Measurements from ENCODE around the gene BTBD10.

BTBD10 gene

DNA sequence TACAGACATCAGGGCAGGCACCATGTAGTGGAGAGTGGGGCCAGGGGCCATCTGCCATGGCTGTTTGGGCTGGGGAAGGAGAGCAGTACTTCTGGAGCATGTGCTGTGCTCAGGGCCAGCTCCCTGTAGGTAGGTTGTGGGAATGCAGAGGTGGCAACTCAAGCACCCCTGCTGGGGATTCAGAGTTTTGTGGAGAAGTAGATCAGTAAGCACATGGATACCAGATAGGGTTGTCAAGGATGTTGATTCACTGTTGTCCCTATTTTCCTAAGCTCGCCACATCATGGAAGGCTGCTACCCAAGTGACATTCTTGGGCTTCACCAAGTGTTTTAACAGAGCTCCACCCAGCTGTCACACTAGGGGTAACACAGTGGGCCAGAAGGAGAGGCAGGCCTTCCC lies 118.2 kb downstream of the BTBD10 start:
- Mint-ChIP-seq H3K9me3 (ENCODE audit: low read depth) (no peaks in the 10 kb centered on the region), H3K4me1 (ENCODE audit: low read depth) (peaks cover 48% of the 10 kb centered on the region), H3K4me3 (no peak overlapping the region), H3K27ac (no peak overlapping the region), H3K27me3 (no peaks in the 10 kb centered on the region), H3K36me3 (no peaks in the 10 kb centered on the region)

DNA sequence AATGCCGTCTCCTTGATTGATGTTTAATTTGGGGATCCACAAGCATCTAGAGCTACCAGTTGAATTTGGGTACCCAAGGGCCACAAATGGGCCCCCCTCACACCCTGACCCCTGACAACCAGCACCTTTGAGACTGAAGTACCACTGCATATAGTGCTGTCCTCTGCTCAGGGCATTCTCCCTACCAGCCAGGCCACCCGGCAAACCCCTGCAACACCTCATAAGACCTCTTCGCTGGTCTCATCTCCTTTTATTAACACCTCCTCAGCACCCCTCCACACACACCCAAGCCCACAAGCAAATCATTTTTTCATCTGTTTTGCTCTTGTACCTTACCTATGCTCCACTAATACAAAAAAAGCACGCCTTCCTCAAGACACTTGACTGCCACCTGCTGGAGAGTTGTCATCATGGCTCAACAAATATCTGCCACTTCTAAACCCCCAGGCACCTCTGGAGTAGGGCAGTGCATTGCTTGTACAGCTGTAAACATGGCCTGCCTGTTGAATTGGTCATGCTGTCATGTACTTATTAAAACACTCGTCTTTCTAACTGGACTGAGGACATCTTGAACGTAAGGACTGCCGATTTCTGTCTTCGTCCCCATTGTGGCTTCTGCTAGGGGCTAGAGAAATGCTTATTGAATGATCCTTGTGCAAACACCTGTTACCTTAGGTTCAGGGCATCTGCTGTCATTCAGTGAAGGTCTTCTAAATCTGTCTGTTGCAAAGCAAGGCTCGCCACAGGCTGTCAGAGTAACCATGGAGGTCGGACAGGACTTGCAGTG lies 118.9 kb downstream of the BTBD10 start:
- Mint-ChIP-seq H3K27me3 (no peaks in the 10 kb centered on the region), H3K4me1 (ENCODE audit: low read depth) (peaks cover 51% of the 10 kb centered on the region), H3K4me3 (no peak overlapping the region), H3K9me3 (ENCODE audit: low read depth) (no peaks in the 10 kb centered on the region), H3K27ac (peak overlapping the region; percentile 50), H3K36me3 (no peaks in the 10 kb centered on the region)

- peaks cover 56% of the 10 kb centered on the region for H3K4me1 Mint-ChIP-seq (ENCODE audit: low read depth)
- no peak overlapping the region for H3K27ac Mint-ChIP-seq
- H3K4me3 Mint-ChIP-seq = no peak overlapping the region
- no peaks in the 10 kb centered on the region for H3K36me3 Mint-ChIP-seq
- no peaks in the 10 kb centered on the region for H3K9me3 Mint-ChIP-seq (ENCODE audit: low read depth)
- H3K27me3 Mint-ChIP-seq = no peaks in the 10 kb centered on the region
These were observed 120.0 kb downstream of the BTBD10 start for GRCh38 chr11:13343067-13343466.

- Mint-ChIP-seq H3K4me3 (no peak overlapping the region), H3K36me3 (no peaks in the 10 kb centered on the region), H3K4me1 (ENCODE audit: low read depth) (peaks cover 54% of the 10 kb centered on the region), H3K27ac (peak overlapping the region; percentile 43), H3K27me3 (no peaks in the 10 kb centered on the region), H3K9me3 (ENCODE audit: low read depth) (no peaks in the 10 kb centered on the region)
These were observed 122.0 kb downstream of the BTBD10 start for GRCh38 chr11:13341026-13341425.

GRCh38 chr11:13339195-13340153 lies 123.5 kb downstream of the BTBD10 start:
- H3K4me3 Mint-ChIP-seq = no peak overlapping the region
- no peaks in the 10 kb centered on the region for H3K9me3 Mint-ChIP-seq (ENCODE audit: low read depth)
- H3K36me3 Mint-ChIP-seq = no peaks in the 10 kb centered on the region
- peak overlapping the region; percentile 54 for H3K27ac Mint-ChIP-seq
- no peaks in the 10 kb centered on the region for H3K27me3 Mint-ChIP-seq
- peaks cover 57% of the 10 kb centered on the region for H3K4me1 Mint-ChIP-seq (ENCODE audit: low read depth)

DNA sequence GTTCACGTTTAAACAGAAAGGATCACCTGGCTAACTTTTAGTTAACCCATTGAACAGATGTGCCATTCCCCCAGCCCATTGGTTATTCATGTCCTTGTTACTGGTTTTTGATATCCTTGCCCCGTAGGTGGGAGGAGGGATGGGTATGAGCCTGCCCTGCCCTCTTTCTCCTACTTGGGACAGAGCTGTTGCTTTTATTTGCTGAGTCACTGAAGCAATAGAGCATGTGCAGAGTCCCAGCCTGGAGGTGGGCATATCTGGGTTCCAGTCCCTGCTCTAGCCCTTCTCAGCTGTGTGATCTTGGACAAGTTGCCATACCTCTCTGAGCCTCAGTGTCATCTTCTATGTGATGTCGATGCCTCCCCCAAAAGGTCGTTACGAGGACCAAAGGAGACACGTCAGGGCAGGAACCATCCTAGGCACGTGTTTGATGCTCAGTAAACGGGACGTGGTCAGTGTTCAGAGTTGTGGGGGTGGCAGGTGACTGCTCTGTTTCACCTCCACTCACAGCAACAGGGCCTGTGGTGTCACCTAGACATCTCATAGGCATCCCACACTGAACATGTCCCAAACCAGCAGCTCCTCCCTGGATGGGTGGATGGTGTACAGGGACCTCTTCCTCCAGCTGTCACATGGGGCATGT lies 124.5 kb downstream of the BTBD10 start:
- Mint-ChIP-seq H3K4me3 (peak overlapping the region; percentile 56), H3K4me1 (ENCODE audit: low read depth) (peaks cover 61% of the 10 kb centered on the region), H3K27me3 (no peaks in the 10 kb centered on the region), H3K36me3 (peaks cover 2% of the 10 kb centered on the region), H3K27ac (peak overlapping the region; percentile 54), H3K9me3 (ENCODE audit: low read depth) (no peaks in the 10 kb centered on the region)

- Mint-ChIP-seq H3K9me3 (ENCODE audit: low read depth) (no peaks in the 10 kb centered on the region), H3K4me3 (peak overlapping the region; percentile 56), H3K27me3 (no peaks in the 10 kb centered on the region), H3K27ac (peak overlapping the region; percentile 54), H3K36me3 (peaks cover 2% of the 10 kb centered on the region), H3K4me1 (ENCODE audit: low read depth) (peaks cover 66% of the 10 kb centered on the region)
These were observed 125.0 kb downstream of the BTBD10 start for GRCh38 chr11:13338019-13338426.

Data from activated naive CD8-positive, alpha-beta T cell (primary cell).